MM.1S (cell line): ENCODE results near the gene APEH.

ENCODE experiments used
- DNase-seq: peaks from one replicate; pipeline ENCODE4 v3.0.0-alpha.2; 2015
- H2AFZ ChIP-seq: fragments of 300-600 bp; sonication (generic); 2 replicates; pipeline ENCODE4 v1.6.0; 2016; ENCODE audit warnings: antibody characterized with exemption, low read length
- H3F3A ChIP-seq: fragments of 300-600 bp; sonication (generic); 2 replicates; pipeline ENCODE4 v1.6.1; 2016; ENCODE audit warnings: mild to moderate bottlenecking, antibody characterized with exemption, low read length, moderate library complexity, mixed read lengths; ENCODE audit not compliant: insufficient read depth
- H3K27ac ChIP-seq: fragments of 300-600 bp; sonication (generic); 2 replicates; pipeline ENCODE4 v1.5.1; 2016; ENCODE audit warnings: mild to moderate bottlenecking, low read length
- H3K27me3 ChIP-seq: fragments of 300-600 bp; sonication (generic); replicated peaks from 2 replicates; pipeline ENCODE4 v1.6.0; 2016; ENCODE audit warnings: low read length; ENCODE audit not compliant: insufficient read depth
- H3K36me3 ChIP-seq: fragments of 300-600 bp; sonication (generic); replicated peaks from 2 replicates; pipeline ENCODE4 v1.6.1; 2016; ENCODE audit warnings: mild to moderate bottlenecking, low read length, mixed read lengths; ENCODE audit not compliant: insufficient read depth
- H3K4me1 ChIP-seq: fragments of 300-600 bp; sonication (generic); 2 replicates; pipeline ENCODE4 v1.6.1; 2016; ENCODE audit warnings: low read length, mixed read lengths
- H3K4me2 ChIP-seq: fragments of 300-600 bp; sonication (generic); 2 replicates; pipeline ENCODE4 v1.6.0; 2016; ENCODE audit warnings: low read depth, low read length
- H3K4me3 ChIP-seq: fragments of 300-600 bp; sonication (generic); 2 replicates; pipeline ENCODE4 v1.5.1; 2016; ENCODE audit warnings: low read length, mixed read lengths
- H3K79me2 ChIP-seq: fragments of 300-600 bp; sonication (generic); 2 replicates; pipeline ENCODE4 v1.6.1; 2016; ENCODE audit warnings: mixed run types, low read length, mixed read lengths
- H3K9ac ChIP-seq: fragments of 300-600 bp; sonication (generic); 2 replicates; pipeline ENCODE4 v1.6.1; 2016; ENCODE audit warnings: low read length, mixed read lengths
- H3K9me2 ChIP-seq: fragments of 300-600 bp; sonication (generic); replicated peaks from 2 replicates; pipeline ENCODE4 v1.6.1; 2016; ENCODE audit warnings: mild to moderate bottlenecking, low read length, mixed read lengths; ENCODE audit not compliant: insufficient read depth
- H3K9me3 ChIP-seq: fragments of 300-600 bp; sonication (generic); replicated peaks from 2 replicates; pipeline ENCODE4 v1.6.1; 2016; ENCODE audit warnings: mild to moderate bottlenecking, low read length, mixed read lengths; ENCODE audit not compliant: insufficient read depth
- H4K20me1 ChIP-seq: fragments of 300-600 bp; sonication (generic); 2 replicates; pipeline ENCODE4 v1.6.1; 2016; ENCODE audit warnings: mild to moderate bottlenecking, low read length, moderate library complexity, mixed read lengths; ENCODE audit not compliant: insufficient read depth
- CTCF ChIP-seq: fragments of 300-600 bp; sonication (generic); IDR thresholded peaks from 2 replicates; pipeline ENCODE4 v1.5.1; 2016; ENCODE audit warnings: antibody characterized with exemption, low read length, mixed read lengths
- EZH2 ChIP-seq: fragments of 300-600 bp; sonication (generic); optimal IDR thresholded peaks from 2 replicates; pipeline ENCODE3; 2017; ENCODE audit warnings: low read depth, mild to moderate bottlenecking, antibody characterized with exemption, low read length, mixed read lengths
- EZH2phosphoT487 ChIP-seq: fragments of 300-600 bp; sonication (generic); IDR thresholded peaks from 2 replicates; pipeline ENCODE4 v1.6.1; 2018; ENCODE audit warnings: antibody characterized with exemption, low read length

The APEH gene

GRCh38 chr3:49701388-49702077 is 27.4 kb downstream of the APEH start:
- H3K4me2 ChIP-seq = no peak overlapping the region
- no peaks in the 10 kb centered on the region for H3K79me2 ChIP-seq
- no peak for TF ChIP-seq EZH2
- no peak for TF ChIP-seq EZH2phosphoT487
- TF ChIP-seq CTCF = peak; percentile 49
- H4K20me1 ChIP-seq = no peaks in the 10 kb centered on the region
- no peaks in the 10 kb centered on the region for H3K36me3 ChIP-seq
- no peak overlapping the region for H3K4me3 ChIP-seq
- H2AFZ ChIP-seq = no peak overlapping the region
- no peaks in the 10 kb centered on the region for H3K4me1 ChIP-seq
- no peak overlapping the region for H3K9ac ChIP-seq
- H3K27me3 ChIP-seq = no peaks in the 10 kb centered on the region
- no peaks in the 10 kb centered on the region for H3K9me3 ChIP-seq
- no peak overlapping the region for H3K27ac ChIP-seq
- H3F3A ChIP-seq = no peaks in the 10 kb centered on the region
- H3K9me2 ChIP-seq = no peaks in the 10 kb centered on the region
- DNase-seq = no peak

- no peak overlapping the region for H2AFZ ChIP-seq
- no peak overlapping the region for H3K4me2 ChIP-seq
- H3K9me3 ChIP-seq = no peaks in the 10 kb centered on the region
- H3K27me3 ChIP-seq = no peaks in the 10 kb centered on the region
- no peaks in the 10 kb centered on the region for H3K36me3 ChIP-seq
- DNase-seq = no peak
- H3K79me2 ChIP-seq = no peaks in the 10 kb centered on the region
- H3K9me2 ChIP-seq = no peaks in the 10 kb centered on the region
- H3F3A ChIP-seq = no peaks in the 10 kb centered on the region
- no peak overlapping the region for H3K27ac ChIP-seq
- no peak overlapping the region for H3K4me3 ChIP-seq
- H4K20me1 ChIP-seq = no peaks in the 10 kb centered on the region
- H3K9ac ChIP-seq = no peak overlapping the region
- no peak for TF ChIP-seq EZH2
- TF ChIP-seq CTCF = no peak
- no peak for TF ChIP-seq EZH2phosphoT487
- H3K4me1 ChIP-seq = no peaks in the 10 kb centered on the region
These were observed 28.5 kb downstream of the APEH start for GRCh38 chr3:49702672-49703071.

- Histone ChIP-seq H3K9me3 (no peaks in the 10 kb centered on the region), H3K4me1 (no peaks in the 10 kb centered on the region), H3K9ac (no peak overlapping the region), H3F3A (no peaks in the 10 kb centered on the region), H4K20me1 (no peaks in the 10 kb centered on the region), H3K79me2 (no peaks in the 10 kb centered on the region), H3K27ac (no peak overlapping the region), H3K4me3 (no peak overlapping the region), H3K27me3 (no peaks in the 10 kb centered on the region), H3K36me3 (no peaks in the 10 kb centered on the region), H3K9me2 (no peaks in the 10 kb centered on the region), H3K4me2 (no peak overlapping the region), H2AFZ (no peak overlapping the region)
- DNase-seq = peak; percentile 63
- no peak for TF ChIP-seq EZH2
- no peak for TF ChIP-seq EZH2phosphoT487
- TF ChIP-seq CTCF = peak; percentile 78
These were observed 29.3 kb downstream of the APEH start for GRCh38 chr3:49703443-49703927.
